Measurements from ENCODE around the gene CHADL. TPM values are rescaled to one million over a fixed set of nuclear protein-coding genes. Genes with fewer than 3 reads are reported as not detected.

Gene CHADL
- total RNA-seq, 2 donors from 2014 or later = 0.41 to 0.50 TPM

- ATAC-seq (replicated peaks) = no peak
- H3K4me3 Mint-ChIP-seq = no peak overlapping the region
- no peaks in the 10 kb centered on the region for H3K4me1 Mint-ChIP-seq
- no peaks in the 10 kb centered on the region for H3K27me3 Mint-ChIP-seq
- H3K27ac Mint-ChIP-seq = no peak overlapping the region
- no peaks in the 10 kb centered on the region for H3K9me3 Mint-ChIP-seq
- peaks cover 56% of the 10 kb centered on the region for H3K36me3 Mint-ChIP-seq (ENCODE audit: low read depth)
Observed at GRCh38 chr22:41245917-41246499, 5.3 kb upstream of the CHADL start.

- Mint-ChIP-seq H3K4me3 (no peak overlapping the region), H3K4me1 (no peaks in the 10 kb centered on the region), H3K27ac (no peak overlapping the region), H3K9me3 (no peaks in the 10 kb centered on the region), H3K36me3 (ENCODE audit: low read depth) (peaks cover 40% of the 10 kb centered on the region), H3K27me3 (no peaks in the 10 kb centered on the region)
- ATAC-seq (replicated peaks) = no peak
Observed at GRCh38 chr22:41243361-41243760, 2.6 kb upstream of the CHADL start.

- ATAC-seq (replicated peaks) = no peak
- Mint-ChIP-seq H3K4me3 (no peak overlapping the region), H3K27me3 (no peaks in the 10 kb centered on the region), H3K27ac (no peak overlapping the region), H3K4me1 (no peaks in the 10 kb centered on the region), H3K36me3 (ENCODE audit: low read depth) (peaks cover 35% of the 10 kb centered on the region), H3K9me3 (no peaks in the 10 kb centered on the region)
Observed at GRCh38 chr22:41242396-41243117, 1.8 kb upstream of the CHADL start.

- H3K27me3 Mint-ChIP-seq = no peaks in the 10 kb centered on the region
- no peak overlapping the region for H3K27ac Mint-ChIP-seq
- no peaks in the 10 kb centered on the region for H3K4me1 Mint-ChIP-seq
- ATAC-seq (replicated peaks) = no peak
- H3K36me3 Mint-ChIP-seq (ENCODE audit: low read depth) = peaks cover 22% of the 10 kb centered on the region
- H3K4me3 Mint-ChIP-seq = no peak overlapping the region
- H3K9me3 Mint-ChIP-seq = no peaks in the 10 kb centered on the region
Observed at GRCh38 chr22:41241133-41241676, 474 bp upstream of the CHADL start.

GRCh38 chr22:41239443-41240128 is 1.1 kb downstream of the CHADL start:
- Mint-ChIP-seq H3K27me3 (no peaks in the 10 kb centered on the region), H3K9me3 (no peaks in the 10 kb centered on the region), H3K36me3 (ENCODE audit: low read depth) (peaks cover 6% of the 10 kb centered on the region), H3K4me1 (no peaks in the 10 kb centered on the region), H3K27ac (no peak overlapping the region), H3K4me3 (peak overlapping the region; percentile 60)
- ATAC-seq (replicated peaks) = no peak

- no peak for ATAC-seq (replicated peaks)
- Mint-ChIP-seq H3K4me3 (peak overlapping the region; percentile 60), H3K36me3 (ENCODE audit: low read depth) (no peaks in the 10 kb centered on the region), H3K27me3 (no peaks in the 10 kb centered on the region), H3K4me1 (peaks cover 3% of the 10 kb centered on the region), H3K27ac (no peak overlapping the region), H3K9me3 (no peaks in the 10 kb centered on the region)
Observed at GRCh38 chr22:41238570-41239442, 1.9 kb downstream of the CHADL start.

GRCh38 chr22:41237707-41238569 is 2.8 kb downstream of the CHADL start:
- Mint-ChIP-seq H3K9me3 (no peaks in the 10 kb centered on the region), H3K4me1 (peaks cover 3% of the 10 kb centered on the region), H3K27me3 (no peaks in the 10 kb centered on the region), H3K27ac (no peak overlapping the region), H3K4me3 (peak overlapping the region; percentile 65), H3K36me3 (ENCODE audit: low read depth) (no peaks in the 10 kb centered on the region)
- peak; percentile 95 for ATAC-seq (replicated peaks)

GRCh38 chr22:41237036-41237706 is 3.6 kb downstream of the CHADL start:
- H3K9me3 Mint-ChIP-seq = no peaks in the 10 kb centered on the region
- H3K36me3 Mint-ChIP-seq (ENCODE audit: low read depth) = no peaks in the 10 kb centered on the region
- no peak overlapping the region for H3K27ac Mint-ChIP-seq
- no peak for ATAC-seq (replicated peaks)
- no peaks in the 10 kb centered on the region for H3K27me3 Mint-ChIP-seq
- peaks cover 3% of the 10 kb centered on the region for H3K4me1 Mint-ChIP-seq
- H3K4me3 Mint-ChIP-seq = peak overlapping the region; percentile 65

- peaks cover 3% of the 10 kb centered on the region for H3K4me1 Mint-ChIP-seq
- no peak overlapping the region for H3K4me3 Mint-ChIP-seq
- H3K36me3 Mint-ChIP-seq (ENCODE audit: low read depth) = peaks cover 6% of the 10 kb centered on the region
- no peak for ATAC-seq (replicated peaks)
- no peaks in the 10 kb centered on the region for H3K27me3 Mint-ChIP-seq
- H3K9me3 Mint-ChIP-seq = no peaks in the 10 kb centered on the region
- H3K27ac Mint-ChIP-seq = no peak overlapping the region
Observed at GRCh38 chr22:41234815-41235695, 5.7 kb downstream of the CHADL start.

GRCh38 chr22:41231369-41231768 is 9.4 kb downstream of the CHADL start:
- no peaks in the 10 kb centered on the region for H3K9me3 Mint-ChIP-seq
- H3K27me3 Mint-ChIP-seq = no peaks in the 10 kb centered on the region
- no peak for ATAC-seq (replicated peaks)
- H3K36me3 Mint-ChIP-seq (ENCODE audit: low read depth) = peaks cover 31% of the 10 kb centered on the region
- no peak overlapping the region for H3K4me3 Mint-ChIP-seq
- no peak overlapping the region for H3K27ac Mint-ChIP-seq
- peaks cover 3% of the 10 kb centered on the region for H3K4me1 Mint-ChIP-seq

GRCh38 chr22:41230401-41230785 is 10.3 kb downstream of the CHADL start:
- no peak for ATAC-seq (replicated peaks)
- Mint-ChIP-seq H3K4me3 (no peak overlapping the region), H3K9me3 (no peaks in the 10 kb centered on the region), H3K4me1 (peaks cover 3% of the 10 kb centered on the region), H3K36me3 (ENCODE audit: low read depth) (peaks cover 38% of the 10 kb centered on the region), H3K27me3 (no peaks in the 10 kb centered on the region), H3K27ac (no peak overlapping the region)

GRCh38 chr22:41229730-41230400 is 10.9 kb downstream of the CHADL start:
- H3K27ac Mint-ChIP-seq = no peak overlapping the region
- H3K36me3 Mint-ChIP-seq (ENCODE audit: low read depth) = peaks cover 42% of the 10 kb centered on the region
- H3K4me3 Mint-ChIP-seq = no peak overlapping the region
- H3K27me3 Mint-ChIP-seq = no peaks in the 10 kb centered on the region
- peaks cover 3% of the 10 kb centered on the region for H3K4me1 Mint-ChIP-seq
- no peak for ATAC-seq (replicated peaks)
- H3K9me3 Mint-ChIP-seq = no peaks in the 10 kb centered on the region

Measured in activated T-helper 17 cell treated with anti-CD3 and anti-CD28 coated beads, Interleukin-2, amount 50 U/mL, for 72 hours (primary cell).